ENCODE data around the gene ADGRL3. TPM values are rescaled to one million over a fixed set of nuclear protein-coding genes. Genes with fewer than 3 reads are reported as not detected.

The ADGRL3 gene
- total and polyA plus RNA-seq, 2 donors (not counting 1 experiment from before 2014, with no cell fraction given), result not detected

DNA sequence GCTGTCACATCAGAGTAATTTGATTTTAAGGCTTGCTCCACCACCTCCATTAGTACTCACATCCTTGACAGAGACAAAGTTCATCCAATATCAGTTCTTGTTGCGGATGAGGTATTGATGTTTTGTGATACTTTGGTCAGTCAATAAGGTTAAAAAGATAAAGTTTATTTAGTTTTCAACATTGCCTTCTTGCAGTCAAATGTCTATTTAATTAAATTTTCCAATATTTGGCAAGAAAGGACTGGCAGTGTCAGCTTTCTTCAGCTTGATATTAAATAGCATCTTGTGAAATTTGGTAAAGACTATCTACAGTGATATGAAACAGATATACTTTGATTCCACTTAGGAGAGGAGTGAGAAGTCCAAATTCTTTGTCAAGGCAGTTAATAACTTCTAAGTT lies 493.4 kb downstream of the ADGRL3 start:
- no peaks in the 10 kb centered on the region for H4K20me1 ChIP-seq (ENCODE audit: control insufficient read depth, insufficient read depth, low read length, poor library complexity, severe bottlenecking)
- H3K36me3 ChIP-seq (replicated peaks in 1 of 2; ENCODE audit: control extremely low read depth in 1 of 2, control insufficient read depth in 1 of 2, extremely low read depth in 1 of 2, insufficient read depth in 2 of 2, low read length in 1 of 2), result no peaks in the 10 kb centered on the region
- Mint-ChIP-seq H3K4me3 (no peak overlapping the region), H3K27ac (no peak overlapping the region), H3K9me3 (ENCODE audit: insufficient read depth) (no peaks in the 10 kb centered on the region), H3K4me1 (no peaks in the 10 kb centered on the region), H3K27me3 (no peaks in the 10 kb centered on the region)
- ChIA-PET POLR2A (no interaction called here), CTCF (no interaction called here)
- ATAC-seq (ENCODE audit: low read depth), result no peak
- intact Hi-C loops (cut with micrococcal nuclease), result no loop called here
- no peaks in the 10 kb centered on the region for H3K27me3 ChIP-seq (replicated peaks in 1 of 4; ENCODE audit: control extremely low read depth in 1 of 4, control insufficient read depth in 3 of 4, insufficient read depth in 4 of 4, low read length in 3 of 4)
- H3K27ac ChIP-seq (ENCODE audit: low read length in 2 of 2), result no peak overlapping the region
- H3K4me2 ChIP-seq (replicated peaks; ENCODE audit: low read depth, low read length, poor library complexity, severe bottlenecking), result no peak overlapping the region
- H3K9me3 ChIP-seq (ENCODE audit: control extremely low read depth in 1 of 3, control insufficient read depth in 2 of 3, insufficient read depth in 1 of 3, low read length in 2 of 3), result no peaks in the 10 kb centered on the region
- H2AFZ ChIP-seq (ENCODE audit: insufficient read depth, low read depth, low read length, poor library complexity, severe bottlenecking), result no peak overlapping the region
- H3K4me1 ChIP-seq (ENCODE audit: control insufficient read depth in 2 of 2, insufficient read depth in 2 of 2, low read length in 2 of 2), result no peaks in the 10 kb centered on the region
- no peaks in the 10 kb centered on the region for H3K79me2 ChIP-seq (ENCODE audit: control insufficient read depth, insufficient read depth, low read length)
- no peak for DNase-seq
- no peak for TF ChIP-seq CTCF (IDR thresholded peaks at IDR 0.05)
- H3K9ac ChIP-seq (ENCODE audit: low read length), result no peak overlapping the region
- no peak overlapping the region for H3K4me3 ChIP-seq (ENCODE audit: control extremely low read depth in 1 of 5, extremely low read depth in 1 of 5, insufficient read depth in 1 of 5, low read depth in 2 of 5, low read length in 4 of 5)
- no CpG with 5 or more reads among the region's 1 CpG for WGBS (ENCODE audit: insufficient coverage)

DNA sequence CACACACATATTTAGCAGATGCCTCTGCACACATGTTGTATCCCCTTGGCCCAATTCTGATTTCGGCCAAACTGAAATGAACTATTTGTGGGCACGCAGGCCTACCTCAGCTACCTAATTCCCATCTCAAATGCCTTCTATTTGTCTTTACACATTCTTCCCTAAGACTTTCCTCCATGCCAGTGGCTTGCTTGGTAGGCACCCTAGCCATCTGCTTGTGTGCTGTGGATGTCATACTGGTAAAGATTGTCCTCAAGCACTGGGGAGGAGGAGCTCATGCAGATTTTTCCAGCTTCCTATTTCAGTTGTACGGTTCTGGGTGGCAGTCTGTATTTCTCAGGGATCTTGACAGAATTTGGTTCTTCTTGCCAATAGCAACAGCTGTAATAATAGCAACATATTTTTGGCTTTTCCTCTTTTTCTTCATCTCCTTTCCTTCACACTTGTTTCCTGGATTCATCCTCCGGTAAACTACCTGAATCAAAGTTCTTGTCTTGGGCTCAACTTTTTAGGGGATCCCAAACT lies 514.3 kb downstream of the ADGRL3 start:
- no peak overlapping the region for H3K4me2 ChIP-seq (replicated peaks; ENCODE audit: low read depth, low read length, poor library complexity, severe bottlenecking)
- no peaks in the 10 kb centered on the region for H4K20me1 ChIP-seq (ENCODE audit: control insufficient read depth, insufficient read depth, low read length, poor library complexity, severe bottlenecking)
- H2AFZ ChIP-seq (ENCODE audit: insufficient read depth, low read depth, low read length, poor library complexity, severe bottlenecking), result no peak overlapping the region
- H3K4me3 ChIP-seq (ENCODE audit: control extremely low read depth in 1 of 5, extremely low read depth in 1 of 5, insufficient read depth in 1 of 5, low read depth in 2 of 5, low read length in 4 of 5), result no peak overlapping the region
- no peaks in the 10 kb centered on the region for H3K9me3 ChIP-seq (ENCODE audit: control extremely low read depth in 1 of 3, control insufficient read depth in 2 of 3, insufficient read depth in 1 of 3, low read length in 2 of 3)
- no peak overlapping the region for H3K9ac ChIP-seq (ENCODE audit: low read length)
- ATAC-seq (ENCODE audit: low read depth), result no peak
- Mint-ChIP-seq H3K9me3 (ENCODE audit: insufficient read depth) (no peaks in the 10 kb centered on the region), H3K4me3 (no peak overlapping the region), H3K27me3 (no peaks in the 10 kb centered on the region), H3K27ac (no peak overlapping the region), H3K4me1 (no peaks in the 10 kb centered on the region)
- H3K27me3 ChIP-seq (replicated peaks in 1 of 4; ENCODE audit: control extremely low read depth in 1 of 4, control insufficient read depth in 3 of 4, insufficient read depth in 4 of 4, low read length in 3 of 4), result no peaks in the 10 kb centered on the region
- TF ChIP-seq CTCF (IDR thresholded peaks at IDR 0.05) (no peak), EZH2 (IDR thresholded peaks at IDR 0.05; ENCODE audit: borderline replicate concordance, insufficient read depth, low read depth, low read length, poor library complexity, severe bottlenecking) (no peak)
- POLR2A ChIA-PET, result no interaction called here
- 90% methylated on average over 2 of the region's 4 CpGs for WGBS (ENCODE audit: insufficient coverage)
- no peak for DNase-seq
- CTCF ChIA-PET, result no interaction called here
- no peaks in the 10 kb centered on the region for H3K79me2 ChIP-seq (ENCODE audit: control insufficient read depth, insufficient read depth, low read length)
- no peaks in the 10 kb centered on the region for H3K4me1 ChIP-seq (ENCODE audit: control insufficient read depth in 2 of 2, insufficient read depth in 2 of 2, low read length in 2 of 2)
- intact Hi-C loops (cut with micrococcal nuclease), result no loop called here
- H3K36me3 ChIP-seq (replicated peaks in 1 of 2; ENCODE audit: control extremely low read depth in 1 of 2, control insufficient read depth in 1 of 2, extremely low read depth in 1 of 2, insufficient read depth in 2 of 2, low read length in 1 of 2), result no peaks in the 10 kb centered on the region
- H3K27ac ChIP-seq (ENCODE audit: low read length in 2 of 2), result no peak overlapping the region

Data from B cell (primary cell).